ENCODE data around the gene DNMT3A. TPM values are rescaled to one million over a fixed set of nuclear protein-coding genes. Genes with fewer than 3 reads are reported as not detected.

The DNMT3A gene
- total and polyA plus RNA-seq, 2 of the 8 experiments (the other 6 are each of a cell fraction or from before 2014, with no cell fraction given), result 33.6 to 178 TPM

DNA sequence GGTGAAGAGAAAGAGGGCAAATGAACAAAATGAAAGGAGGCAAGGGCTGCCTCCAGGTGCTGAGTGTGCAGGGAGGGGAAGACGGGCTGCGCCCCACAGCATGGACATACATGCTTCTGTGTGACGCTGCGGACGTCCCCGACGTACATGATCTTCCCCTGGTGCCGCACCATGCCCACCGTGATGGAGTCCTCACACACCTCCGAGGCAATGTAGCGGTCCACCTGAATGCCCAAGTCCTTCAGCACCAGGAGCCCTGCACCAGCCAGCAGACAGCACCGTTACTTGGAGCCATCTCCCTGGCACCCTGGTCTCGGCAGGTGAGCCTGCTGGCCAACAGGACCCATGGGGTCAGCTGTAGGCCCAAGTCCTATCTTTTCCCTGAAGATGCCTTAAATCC, 100.3 kb downstream of the DNMT3A start (continued):
- TF ChIP-seq YY1 (IDR thresholded peaks at IDR 0.05; ENCODE audit: low read depth, low read length) (no peak), BCL11A (IDR thresholded peaks at IDR 0.05; ENCODE audit: low read depth in 2 of 2, low read length in 2 of 2) (no peak), RNF2 (IDR thresholded peaks at IDR 0.05; ENCODE audit: borderline replicate concordance, low read depth, low read length, missing control alignments, poor library complexity, severe bottlenecking) (no peak), BACH1 (IDR thresholded peaks at IDR 0.05; ENCODE audit: low read length) (no peak), POU5F1 (IDR thresholded peaks at IDR 0.05; ENCODE audit: low read depth, low read length) (no peak)
- TF ChIP-seq, protein P1, sequence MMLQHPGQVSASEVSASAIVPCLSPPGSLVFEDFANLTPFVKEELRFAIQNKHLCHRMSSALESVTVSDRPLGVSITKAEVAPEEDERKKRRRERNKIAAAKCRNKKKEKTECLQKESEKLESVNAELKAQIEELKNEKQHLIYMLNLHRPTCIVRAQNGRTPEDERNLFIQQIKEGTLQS (IDR thresholded peaks at IDR 0.05; ENCODE audit: insufficient read depth, low read depth, low read length), result no peak
